GM23338 (cell line): ENCODE measurements around the gene ADGRV1. TPM values are rescaled to one million over a fixed set of nuclear protein-coding genes. Genes with fewer than 3 reads are reported as not detected.

ENCODE experiments used
- EZH2 ChIP-seq: fragments of 200-600 bp; sonication (generic); IDR thresholded peaks from one replicate; pipeline ENCODE4 v1.8.0; 2017; ENCODE audit warnings: antibody characterized with exemption, mild to moderate bottlenecking, low read depth; ENCODE audit not compliant: unreplicated experiment
- EZH2phosphoT487 ChIP-seq: fragments of 200-600 bp; sonication (generic); IDR thresholded peaks from one replicate; pipeline ENCODE4 v1.8.1; 2018; ENCODE audit warnings: antibody characterized with exemption; ENCODE audit not compliant: unreplicated experiment
- REST ChIP-seq: IDR thresholded peaks from one replicate; pipeline ENCODE4 v1.6.1; 2018; ENCODE audit warnings: antibody characterized with exemption; ENCODE audit not compliant: unreplicated experiment
- STAT1 ChIP-seq: IDR thresholded peaks from one replicate; pipeline ENCODE4 v1.6.1; 2016; ENCODE audit warnings: antibody characterized with exemption; ENCODE audit not compliant: unreplicated experiment
- ZNF331 ChIP-seq: fragments of 250-450 bp; sonication (Bioruptor Pico); IDR thresholded peaks from 2 replicates; pipeline ENCODE4 v1.5.0; 2020; ENCODE audit warnings: low read depth, mild to moderate bottlenecking, moderate library complexity
- ZNF462 ChIP-seq: fragments of 250-450 bp; sonication (Bioruptor Pico); IDR thresholded peaks from 2 replicates; pipeline ENCODE4 v1.5.0; 2020; ENCODE audit warnings: mild to moderate bottlenecking, moderate library complexity
- polyA plus RNA-seq: library from polyadenylated mRNA; unstranded; fragments of >200 nt; fragmentation: Nextera tagmentation; extraction: Ambion mirVana; gene quantifications from 2 replicates; pipeline ENCODE4 v1.2.1, GENCODE V29; 2016
- total RNA-seq: library from RNA; depleted of rRNA; stranded (reverse); fragments of >200 nt; shearing (Covaris generic); gene quantifications from 2 replicates; pipeline ENCODE4 v1.2.3, GENCODE V29; 2014

Gene ADGRV1
- total and polyA plus RNA-seq, 2 experiments from 2014 or later = 46.1 to 149 TPM

GRCh38 chr5:90560771-90561170 is 2.2 kb downstream of the ADGRV1 start (continued):
- TF ChIP-seq ZNF462 (CRISPR knock-in tag) (no peak), ZNF331 (CRISPR knock-in tag) (no peak), EZH2phosphoT487 (no peak), REST (no peak), EZH2 (no peak), STAT1 (no peak)
